GM21367 (cell line): ENCODE data around the gene ISCA1.

ENCODE experiments used
- ATAC-seq: cut with Tn5 transposase; IDR thresholded peaks from one replicate; pipeline ENCODE4 v1.9.1; 2021; ENCODE audit not compliant: unreplicated experiment

ISCA1 gene

GRCh38 chr9:86238861-86239770, 43.2 kb downstream of the ISCA1 start:
- no peak for ATAC-seq

GRCh38 chr9:86230858-86231257, 51.5 kb downstream of the ISCA1 start:
- no peak for ATAC-seq

- no peak for ATAC-seq
Observed at GRCh38 chr9:86222667-86223066, 59.7 kb downstream of the ISCA1 start.

GRCh38 chr9:86219606-86220005, 62.7 kb downstream of the ISCA1 start:
- ATAC-seq: no peak

- no peak for ATAC-seq
Observed at GRCh38 chr9:86217076-86217755, 65.1 kb downstream of the ISCA1 start.
